NB4 (cell line): ENCODE data around the gene GRAMD2B.

Source experiments
- CTCF ChIP-seq: IDR thresholded peaks from one replicate; pipeline ENCODE4 v1.5.1; 2012; ENCODE audit warnings: low read depth, low read length
- POLR2A ChIP-seq: IDR thresholded peaks from 2 replicates; pipeline ENCODE4 v1.6.1; 2011; ENCODE audit warnings: mild to moderate bottlenecking; ENCODE audit not compliant: insufficient read length; ENCODE audit errors: extremely low read depth

GRCh38 chr5:126482591-126482990 is 59.4 kb downstream of the GRAMD2B start:
- no peak for TF ChIP-seq CTCF
- TF ChIP-seq POLR2A, result no peak
